ENCODE results near the gene WDR41. TPM values are rescaled to one million over a fixed set of nuclear protein-coding genes. Genes with fewer than 3 reads are reported as not detected.
A peak's percentile ranks its signal among the peaks of the same experiment; 100 is the strongest.

Gene WDR41
- total RNA-seq, 1 experiment from 2014 or later = 57.3 TPM

GRCh38 chr5:77428526-77428925 lies 63.6 kb downstream of the WDR41 start:
- TF ChIP-seq REST (IDR thresholded peaks at IDR 0.05; ENCODE audit: insufficient read depth in 1 of 2, low read depth in 2 of 2, low read length in 1 of 2) (no peak), CTCF (IDR thresholded peaks at IDR 0.05) (no peak), TCF7L2 (IDR thresholded peaks at IDR 0.05; ENCODE audit: low read depth, low read length) (no peak), POLR2AphosphoS5 (IDR thresholded peaks at IDR 0.05; ENCODE audit: low read depth, low read length) (no peak), SIN3A (IDR thresholded peaks at IDR 0.05; ENCODE audit: borderline replicate concordance, insufficient read depth, low read depth, low read length) (no peak)
- no TSS peak for BruUV-seq (replicated peaks)
- CTCF ChIA-PET = no interaction called here
- Histone ChIP-seq H3K36me3 (ENCODE audit: control insufficient read depth, insufficient read depth, low read length) (peaks cover 3% of the 10 kb centered on the region), H3K27me3 (ENCODE audit: control insufficient read depth, insufficient read depth, low read length) (no peaks in the 10 kb centered on the region), H3K4me1 (ENCODE audit: control insufficient read depth, insufficient read depth, low read length) (no peaks in the 10 kb centered on the region), H3K9me3 (ENCODE audit: control insufficient read depth, insufficient read depth, low read depth, low read length) (no peaks in the 10 kb centered on the region), H3K27ac (ENCODE audit: low read length) (no peak overlapping the region), H3K4me3 (ENCODE audit: low read depth in 2 of 2, low read length in 2 of 2) (no peak overlapping the region)
- ATAC-seq = no peak
- DNase-seq (ENCODE audit: low read depth, low spot score) = no peak
- intact Hi-C loops (cut with micrococcal nuclease; ENCODE audit: unreplicated experiment) (loop anchor here (10.0 kb wide), 1 partner anchor 284 kb away; no protein-coding TSS in a partner anchor), in situ Hi-C loops (cut with HindIII; ENCODE audit: low pct_unique_long_range_greater_than_20kb, low sequenced_read_pairs) (no loop called here)
- POLR2A ChIA-PET = no interaction called here

GRCh38 chr5:77427998-77428397 lies 64.1 kb downstream of the WDR41 start:
- H3K4me3 ChIP-seq (ENCODE audit: low read depth in 2 of 2, low read length in 2 of 2) = no peak overlapping the region
- no peaks in the 10 kb centered on the region for H3K27me3 ChIP-seq (ENCODE audit: control insufficient read depth, insufficient read depth, low read length)
- ChIA-PET POLR2A (no interaction called here), CTCF (no interaction called here)
- no peak overlapping the region for H3K27ac ChIP-seq (ENCODE audit: low read length)
- H3K9me3 ChIP-seq (ENCODE audit: control insufficient read depth, insufficient read depth, low read depth, low read length) = no peaks in the 10 kb centered on the region
- H3K36me3 ChIP-seq (ENCODE audit: control insufficient read depth, insufficient read depth, low read length) = peaks cover 3% of the 10 kb centered on the region; the same call in 1 of the 2 replicates
- no peaks in the 10 kb centered on the region for H3K4me1 ChIP-seq (ENCODE audit: control insufficient read depth, insufficient read depth, low read length)
- no peak for ATAC-seq
- no peak for DNase-seq (ENCODE audit: low read depth, low spot score)
- intact Hi-C loops (cut with micrococcal nuclease; ENCODE audit: unreplicated experiment) = loop anchor here (10.0 kb wide), 1 partner anchor 283 kb away; no protein-coding TSS in a partner anchor
- TF ChIP-seq TCF7L2 (IDR thresholded peaks at IDR 0.05; ENCODE audit: low read depth, low read length) = no peak
- TF ChIP-seq SIN3A (IDR thresholded peaks at IDR 0.05; ENCODE audit: borderline replicate concordance, insufficient read depth, low read depth, low read length) = no peak
- no peak for TF ChIP-seq CTCF (IDR thresholded peaks at IDR 0.05)
- no peak for TF ChIP-seq REST (IDR thresholded peaks at IDR 0.05; ENCODE audit: insufficient read depth in 1 of 2, low read depth in 2 of 2, low read length in 1 of 2)
- no peak for TF ChIP-seq POLR2AphosphoS5 (IDR thresholded peaks at IDR 0.05; ENCODE audit: low read depth, low read length)
- in situ Hi-C loops (cut with HindIII; ENCODE audit: low pct_unique_long_range_greater_than_20kb, low sequenced_read_pairs) = no loop called here
- BruUV-seq (replicated peaks) = TSS peak; percentile 5
